ENCODE results near the gene PROSER3. TPM values are rescaled to one million over a fixed set of nuclear protein-coding genes. Genes with fewer than 3 reads are reported as not detected.

Gene PROSER3
- total and polyA plus RNA-seq, 2 of the 13 experiments (the other 11 are each of a cell fraction or from before 2014, with no cell fraction given) = 5.1 to 5.7 TPM

DNA sequence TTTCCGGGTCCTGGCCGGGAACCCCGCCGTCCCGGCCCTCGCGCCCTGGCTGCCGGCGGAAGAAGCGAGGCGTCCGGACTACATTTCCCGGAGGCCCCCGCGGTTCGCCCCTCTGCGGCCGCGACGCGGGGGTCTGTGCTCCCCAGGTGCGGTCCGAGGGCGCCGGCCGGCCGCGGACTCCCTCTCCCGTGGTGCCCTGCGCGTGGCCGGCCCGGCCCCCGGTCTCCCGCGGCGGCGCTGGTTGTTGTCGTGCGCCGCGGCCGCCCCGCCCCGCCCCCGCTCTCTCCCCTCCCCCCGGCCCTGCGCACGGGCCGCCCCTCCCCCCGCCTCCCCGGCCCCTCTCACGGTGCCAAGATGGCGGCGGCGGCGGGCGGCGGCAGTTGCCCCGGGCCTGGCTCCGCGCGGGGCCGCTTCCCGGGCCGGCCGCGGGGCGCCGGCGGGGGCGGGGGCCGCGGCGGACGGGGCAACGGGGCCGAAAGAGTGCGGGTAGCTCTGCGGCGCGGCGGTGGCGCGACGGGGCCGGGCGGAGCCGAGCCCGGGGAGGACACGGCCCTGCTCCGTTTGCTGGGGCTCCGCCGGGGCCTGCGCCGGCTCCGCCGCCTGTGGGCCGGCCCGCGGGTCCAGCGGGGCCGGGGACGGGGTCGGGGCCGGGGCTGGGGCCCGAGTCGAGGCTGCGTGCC is 40.2 kb upstream of the PROSER3 start, which contains the start of gene KMT2B (continued):
- TF ChIP-seq, protein P1, sequence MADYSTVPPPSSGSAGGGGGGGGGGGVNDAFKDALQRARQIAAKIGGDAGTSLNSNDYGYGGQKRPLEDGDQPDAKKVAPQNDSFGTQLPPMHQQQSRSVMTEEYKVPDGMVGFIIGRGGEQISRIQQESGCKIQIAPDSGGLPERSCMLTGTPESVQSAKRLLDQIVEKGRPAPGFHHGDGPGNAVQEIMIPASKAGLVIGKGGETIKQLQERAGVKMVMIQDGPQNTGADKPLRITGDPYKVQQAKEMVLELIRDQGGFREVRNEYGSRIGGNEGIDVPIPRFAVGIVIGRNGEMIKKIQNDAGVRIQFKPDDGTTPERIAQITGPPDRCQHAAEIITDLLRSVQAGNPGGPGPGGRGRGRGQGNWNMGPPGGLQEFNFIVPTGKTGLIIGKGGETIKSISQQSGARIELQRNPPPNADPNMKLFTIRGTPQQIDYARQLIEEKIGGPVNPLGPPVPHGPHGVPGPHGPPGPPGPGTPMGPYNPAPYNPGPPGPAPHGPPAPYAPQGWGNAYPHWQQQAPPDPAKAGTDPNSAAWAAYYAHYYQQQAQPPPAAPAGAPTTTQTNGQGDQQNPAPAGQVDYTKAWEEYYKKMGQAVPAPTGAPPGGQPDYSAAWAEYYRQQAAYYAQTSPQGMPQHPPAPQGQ (CRISPR knock-in tag; IDR thresholded peaks at IDR 0.05; ENCODE audit: borderline replicate concordance) = no peak
- TF ChIP-seq, protein P2, sequence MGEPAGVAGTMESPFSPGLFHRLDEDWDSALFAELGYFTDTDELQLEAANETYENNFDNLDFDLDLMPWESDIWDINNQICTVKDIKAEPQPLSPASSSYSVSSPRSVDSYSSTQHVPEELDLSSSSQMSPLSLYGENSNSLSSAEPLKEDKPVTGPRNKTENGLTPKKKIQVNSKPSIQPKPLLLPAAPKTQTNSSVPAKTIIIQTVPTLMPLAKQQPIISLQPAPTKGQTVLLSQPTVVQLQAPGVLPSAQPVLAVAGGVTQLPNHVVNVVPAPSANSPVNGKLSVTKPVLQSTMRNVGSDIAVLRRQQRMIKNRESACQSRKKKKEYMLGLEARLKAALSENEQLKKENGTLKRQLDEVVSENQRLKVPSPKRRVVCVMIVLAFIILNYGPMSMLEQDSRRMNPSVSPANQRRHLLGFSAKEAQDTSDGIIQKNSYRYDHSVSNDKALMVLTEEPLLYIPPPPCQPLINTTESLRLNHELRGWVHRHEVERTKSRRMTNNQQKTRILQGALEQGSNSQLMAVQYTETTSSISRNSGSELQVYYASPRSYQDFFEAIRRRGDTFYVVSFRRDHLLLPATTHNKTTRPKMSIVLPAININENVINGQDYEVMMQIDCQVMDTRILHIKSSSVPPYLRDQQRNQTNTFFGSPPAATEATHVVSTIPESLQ (CRISPR knock-in tag; conservative IDR thresholded peaks at IDR 0.05) = no peak
- TF ChIP-seq, protein P3, sequence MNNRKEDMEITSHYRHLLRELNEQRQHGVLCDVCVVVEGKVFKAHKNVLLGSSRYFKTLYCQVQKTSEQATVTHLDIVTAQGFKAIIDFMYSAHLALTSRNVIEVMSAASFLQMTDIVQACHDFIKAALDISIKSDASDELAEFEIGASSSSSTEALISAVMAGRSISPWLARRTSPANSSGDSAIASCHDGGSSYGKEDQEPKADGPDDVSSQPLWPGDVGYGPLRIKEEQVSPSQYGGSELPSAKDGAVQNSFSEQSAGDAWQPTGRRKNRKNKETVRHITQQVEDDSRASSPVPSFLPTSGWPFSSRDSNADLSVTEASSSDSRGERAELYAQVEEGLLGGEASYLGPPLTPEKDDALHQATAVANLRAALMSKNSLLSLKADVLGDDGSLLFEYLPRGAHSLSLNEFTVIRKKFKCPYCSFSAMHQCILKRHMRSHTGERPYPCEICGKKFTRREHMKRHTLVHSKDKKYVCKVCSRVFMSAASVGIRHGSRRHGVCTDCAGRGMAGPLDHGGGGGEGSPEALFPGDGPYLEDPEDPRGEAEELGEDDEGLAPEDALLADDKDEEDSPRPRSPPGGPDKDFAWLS (CRISPR knock-in tag; IDR thresholded peaks at IDR 0.05; ENCODE audit: borderline replicate concordance) = no peak
- TF ChIP-seq, protein P4, sequence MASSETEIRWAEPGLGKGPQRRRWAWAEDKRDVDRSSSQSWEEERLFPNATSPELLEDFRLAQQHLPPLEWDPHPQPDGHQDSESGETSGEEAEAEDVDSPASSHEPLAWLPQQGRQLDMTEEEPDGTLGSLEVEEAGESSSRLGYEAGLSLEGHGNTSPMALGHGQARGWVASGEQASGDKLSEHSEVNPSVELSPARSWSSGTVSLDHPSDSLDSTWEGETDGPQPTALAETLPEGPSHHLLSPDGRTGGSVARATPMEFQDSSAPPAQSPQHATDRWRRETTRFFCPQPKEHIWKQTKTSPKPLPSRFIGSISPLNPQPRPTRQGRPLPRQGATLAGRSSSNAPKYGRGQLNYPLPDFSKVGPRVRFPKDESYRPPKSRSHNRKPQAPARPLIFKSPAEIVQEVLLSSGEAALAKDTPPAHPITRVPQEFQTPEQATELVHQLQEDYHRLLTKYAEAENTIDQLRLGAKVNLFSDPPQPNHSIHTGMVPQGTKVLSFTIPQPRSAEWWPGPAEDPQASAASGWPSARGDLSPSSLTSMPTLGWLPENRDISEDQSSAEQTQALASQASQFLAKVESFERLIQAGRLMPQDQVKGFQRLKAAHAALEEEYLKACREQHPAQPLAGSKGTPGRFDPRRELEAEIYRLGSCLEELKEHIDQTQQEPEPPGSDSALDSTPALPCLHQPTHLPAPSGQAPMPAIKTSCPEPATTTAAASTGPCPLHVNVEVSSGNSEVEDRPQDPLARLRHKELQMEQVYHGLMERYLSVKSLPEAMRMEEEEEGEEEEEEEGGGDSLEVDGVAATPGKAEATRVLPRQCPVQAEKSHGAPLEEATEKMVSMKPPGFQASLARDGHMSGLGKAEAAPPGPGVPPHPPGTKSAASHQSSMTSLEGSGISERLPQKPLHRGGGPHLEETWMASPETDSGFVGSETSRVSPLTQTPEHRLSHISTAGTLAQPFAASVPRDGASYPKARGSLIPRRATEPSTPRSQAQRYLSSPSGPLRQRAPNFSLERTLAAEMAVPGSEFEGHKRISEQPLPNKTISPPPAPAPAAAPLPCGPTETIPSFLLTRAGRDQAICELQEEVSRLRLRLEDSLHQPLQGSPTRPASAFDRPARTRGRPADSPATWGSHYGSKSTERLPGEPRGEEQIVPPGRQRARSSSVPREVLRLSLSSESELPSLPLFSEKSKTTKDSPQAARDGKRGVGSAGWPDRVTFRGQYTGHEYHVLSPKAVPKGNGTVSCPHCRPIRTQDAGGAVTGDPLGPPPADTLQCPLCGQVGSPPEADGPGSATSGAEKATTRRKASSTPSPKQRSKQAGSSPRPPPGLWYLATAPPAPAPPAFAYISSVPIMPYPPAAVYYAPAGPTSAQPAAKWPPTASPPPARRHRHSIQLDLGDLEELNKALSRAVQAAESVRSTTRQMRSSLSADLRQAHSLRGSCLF (CRISPR knock-in tag; IDR thresholded peaks at IDR 0.05; ENCODE audit: borderline replicate concordance) = no peak
- no peak for TF ChIP-seq AGO1 (IDR thresholded peaks at IDR 0.05; ENCODE audit: low read depth, low read length, poor library complexity, severe bottlenecking)
- TF ChIP-seq RARA (CRISPR knock-in tag; IDR thresholded peaks at IDR 0.05) = no peak
- TF ChIP-seq LCORL (IDR thresholded peaks at IDR 0.05) = no peak
- TF ChIP-seq LCORL (CRISPR knock-in tag; IDR thresholded peaks at IDR 0.05) = no peak
- TF ChIP-seq, protein P5, sequence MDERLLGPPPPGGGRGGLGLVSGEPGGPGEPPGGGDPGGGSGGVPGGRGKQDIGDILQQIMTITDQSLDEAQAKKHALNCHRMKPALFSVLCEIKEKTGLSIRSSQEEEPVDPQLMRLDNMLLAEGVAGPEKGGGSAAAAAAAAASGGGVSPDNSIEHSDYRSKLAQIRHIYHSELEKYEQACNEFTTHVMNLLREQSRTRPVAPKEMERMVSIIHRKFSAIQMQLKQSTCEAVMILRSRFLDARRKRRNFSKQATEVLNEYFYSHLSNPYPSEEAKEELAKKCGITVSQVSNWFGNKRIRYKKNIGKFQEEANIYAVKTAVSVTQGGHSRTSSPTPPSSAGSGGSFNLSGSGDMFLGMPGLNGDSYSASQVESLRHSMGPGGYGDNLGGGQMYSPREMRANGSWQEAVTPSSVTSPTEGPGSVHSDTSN (CRISPR knock-in tag; IDR thresholded peaks at IDR 0.05) = no peak
- TF ChIP-seq ZNF34 (CRISPR knock-in tag; IDR thresholded peaks at IDR 0.05; ENCODE audit: borderline replicate concordance) = no peak
- no peak for TF ChIP-seq ZKSCAN5 (CRISPR knock-in tag; IDR thresholded peaks at IDR 0.05)
- TF ChIP-seq TBX2 (CRISPR knock-in tag; IDR thresholded peaks at IDR 0.05; ENCODE audit: borderline replicate concordance) = 0 out of 2 replicates have a peak, but pooled peaks have one; percentile 2
- TF ChIP-seq, protein P6, sequence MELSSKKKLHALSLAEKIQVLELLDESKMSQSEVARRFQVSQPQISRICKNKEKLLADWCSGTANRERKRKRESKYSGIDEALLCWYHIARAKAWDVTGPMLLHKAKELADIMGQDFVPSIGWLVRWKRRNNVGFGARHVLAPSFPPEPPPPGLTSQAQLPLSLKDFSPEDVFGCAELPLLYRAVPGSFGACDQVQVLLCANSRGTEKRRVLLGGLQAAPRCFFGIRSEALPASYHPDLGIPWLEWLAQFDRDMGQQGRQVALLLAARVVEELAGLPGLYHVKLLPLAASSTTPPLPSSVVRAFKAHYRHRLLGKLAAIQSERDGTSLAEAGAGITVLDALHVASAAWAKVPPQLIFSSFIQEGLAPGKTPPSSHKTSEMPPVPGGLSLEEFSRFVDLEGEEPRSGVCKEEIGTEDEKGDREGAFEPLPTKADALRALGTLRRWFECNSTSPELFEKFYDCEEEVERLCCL (CRISPR knock-in tag; IDR thresholded peaks at IDR 0.05; ENCODE audit: borderline replicate concordance) = no peak
- no peak for TF ChIP-seq EEA1 (CRISPR knock-in tag; IDR thresholded peaks at IDR 0.05; ENCODE audit: borderline replicate concordance)

Measured in HepG2 (cell line).